Stimulated activated CD8-positive, alpha-beta memory T cell treated with anti-CD3 and anti-CD28 coated beads, Interleukin-4, amount 100 ng/mL, for 4 hours (primary cell): ENCODE results near the gene FBXO24.
"Not testable (repeated sequence)": the region's sequence is repeated elsewhere in the genome, so short reads cannot be mapped to it uniquely, and the experiment has no call there.

Experiments used
- DNase-seq, 2 donors: peaks; one replicate each; pipeline ENCODE4 v3.0.0-alpha.2; 2020; ENCODE audit warnings: low read depth in 2 of 2, low spot score in 1 of 2

FBXO24 gene

GRCh38 chr7:100559127-100559526 lies 27.0 kb upstream of the FBXO24 start:
- no peak for DNase-seq

GRCh38 chr7:100561491-100562194 lies 24.5 kb upstream of the FBXO24 start:
- no peak for DNase-seq

GRCh38 chr7:100562195-100563099 lies 23.7 kb upstream of the FBXO24 start:
- DNase-seq, result no peak

GRCh38 chr7:100563100-100563564 lies 23.0 kb upstream of the FBXO24 start:
- no peak for DNase-seq

- peak; percentile 64 to 90 for DNase-seq
Measured at GRCh38 chr7:100563809-100564400, 22.2 kb upstream of the FBXO24 start.

- not testable (repeated sequence) for DNase-seq
Measured at GRCh38 chr7:100564405-100564804, 21.7 kb upstream of the FBXO24 start.

GRCh38 chr7:100565133-100565571 lies 21.0 kb upstream of the FBXO24 start:
- DNase-seq, result no peak

- DNase-seq, result no peak
Measured at GRCh38 chr7:100566018-100566531, 20.1 kb upstream of the FBXO24 start.

GRCh38 chr7:100567031-100567730 lies 18.9 kb upstream of the FBXO24 start:
- no peak for DNase-seq

GRCh38 chr7:100567751-100568175 lies 18.4 kb upstream of the FBXO24 start:
- no peak for DNase-seq

- no peak for DNase-seq
Measured at GRCh38 chr7:100568176-100568895, 17.8 kb upstream of the FBXO24 start.

- no peak for DNase-seq
Measured at GRCh38 chr7:100568896-100569844, 17.0 kb upstream of the FBXO24 start.

GRCh38 chr7:100570954-100571828 lies 14.9 kb upstream of the FBXO24 start:
- DNase-seq, result no peak

- no peak for DNase-seq
Measured at GRCh38 chr7:100571829-100572116, 14.4 kb upstream of the FBXO24 start.

GRCh38 chr7:100572281-100572948 lies 13.7 kb upstream of the FBXO24 start:
- no peak for DNase-seq

- no peak for DNase-seq
Measured at GRCh38 chr7:100572949-100573675, 13.0 kb upstream of the FBXO24 start.
